Tibial nerve (tissue), 3 donors: ENCODE data around the gene PLEKHO1.

Experiments
- CTCF ChIP-seq, 5 experiments: fragments of 200-600 bp in 3 of 5; fragments of 450-650 bp in 2 of 5; sonication (generic) in 3 of 5; IDR thresholded peaks; one replicate each; pipeline ENCODE4 v1.5.1; 2016 to 2019; ENCODE audit warnings: antibody characterized with exemption in 5 of 5, mild to moderate bottlenecking in 3 of 5, moderate library complexity in 2 of 5
- POLR2A ChIP-seq, 2 donors: fragments of 450-650 bp; IDR thresholded peaks; one replicate each; pipeline ENCODE4 v1.6.1; 2017; ENCODE audit warnings: antibody characterized with exemption in 2 of 2, mild to moderate bottlenecking in 2 of 2, moderate library complexity in 2 of 2

GRCh38 chr1:150180474-150180873 is 30.8 kb downstream of the PLEKHO1 start:
- no peak for TF ChIP-seq CTCF (IDR thresholded peaks at IDR 0.05)
- no peak for TF ChIP-seq POLR2A (IDR thresholded peaks at IDR 0.05)
